Left kidney (tissue), 2 donors: Measurements from ENCODE around the gene SRP14. TPM values are rescaled to one million over a fixed set of nuclear protein-coding genes. Genes with fewer than 3 reads are reported as not detected.
"Not testable (repeated sequence)": the region's sequence is repeated elsewhere in the genome, so short reads cannot be mapped to it uniquely, and the experiment has no call there.

Experiments used
- DNase-seq: peaks from one replicate; pipeline ENCODE4 v3.0.0-alpha.2; 2013
- polyA plus RNA-seq: library from polyadenylated mRNA; unstranded; fragments of 120-200 nt; gene quantifications from one replicate; pipeline ENCODE4 v1.2.1, GENCODE V29; 2013; ENCODE audit not compliant: insufficient read length

The SRP14 gene
- polyA plus RNA-seq, 1 donor, result 461 TPM

- DNase-seq, result no peak
Observed at GRCh38 chr15:40032125-40032839, 6.7 kb downstream of the SRP14 start.

GRCh38 chr15:40031300-40031699 is 7.7 kb downstream of the SRP14 start:
- DNase-seq, result no peak

- no peak for DNase-seq
Observed at GRCh38 chr15:40029979-40030893, 8.7 kb downstream of the SRP14 start.

GRCh38 chr15:40028853-40029252 is 10.1 kb downstream of the SRP14 start:
- DNase-seq, result no peak

GRCh38 chr15:40028193-40028592 is 10.8 kb downstream of the SRP14 start:
- DNase-seq, result no peak

GRCh38 chr15:40016224-40016865 is 22.6 kb downstream of the SRP14 start:
- DNase-seq, result no peak

- DNase-seq, result no peak
Observed at GRCh38 chr15:40014390-40014789, 24.6 kb downstream of the SRP14 start.

- DNase-seq, result not testable (repeated sequence)
Observed at GRCh38 chr15:40013372-40013771, 25.6 kb downstream of the SRP14 start.

GRCh38 chr15:40011303-40011702 is 27.7 kb downstream of the SRP14 start:
- DNase-seq, result no peak

- DNase-seq, result no peak
Observed at GRCh38 chr15:40010686-40011085, 28.3 kb downstream of the SRP14 start.

- DNase-seq, result no peak
Observed at GRCh38 chr15:40008061-40008765, 30.8 kb downstream of the SRP14 start.

- no peak for DNase-seq
Observed at GRCh38 chr15:40006646-40007045, 32.3 kb downstream of the SRP14 start.

GRCh38 chr15:40006003-40006402 is 33.0 kb downstream of the SRP14 start:
- no peak for DNase-seq

GRCh38 chr15:40003116-40003916 is 35.7 kb downstream of the SRP14 start:
- no peak for DNase-seq

- DNase-seq, result no peak
Observed at GRCh38 chr15:40002295-40002694, 36.7 kb downstream of the SRP14 start.

GRCh38 chr15:39999538-40000200 is 39.3 kb downstream of the SRP14 start:
- DNase-seq, result no peak

- no peak for DNase-seq
Observed at GRCh38 chr15:39998511-39999077, 40.4 kb downstream of the SRP14 start.

- DNase-seq, result no peak
Observed at GRCh38 chr15:39997639-39998038, 41.3 kb downstream of the SRP14 start.

GRCh38 chr15:39997031-39997430 is 42.0 kb downstream of the SRP14 start:
- no peak for DNase-seq

GRCh38 chr15:39996228-39996627 is 42.8 kb downstream of the SRP14 start:
- not testable (repeated sequence) for DNase-seq
